Stimulated activated CD4-positive, alpha-beta T cell treated with anti-CD3 and anti-CD28 coated beads, Interleukin-1b, Interleukin-23, amount 100 ng/mL, for 48 hours (primary cell): ENCODE results near the gene PC.
"Not testable (repeated sequence)": the region's sequence is repeated elsewhere in the genome, so short reads cannot be mapped to it uniquely, and the experiment has no call there.

Source experiments
- DNase-seq: peaks from one replicate; pipeline ENCODE4 v3.0.0-alpha.2; 2020

PC gene

GRCh38 chr11:66979336-66979980, 21.3 kb upstream of the PC start:
- DNase-seq: no peak

- no peak for DNase-seq
Observed at GRCh38 chr11:66978717-66979116, 20.5 kb upstream of the PC start.

GRCh38 chr11:66978229-66978628, 20.0 kb upstream of the PC start:
- DNase-seq: no peak

GRCh38 chr11:66976925-66977324, 18.7 kb upstream of the PC start:
- no peak for DNase-seq

GRCh38 chr11:66976028-66976467, 17.9 kb upstream of the PC start:
- DNase-seq: peak; percentile 40

GRCh38 chr11:66975405-66976027, 17.3 kb upstream of the PC start:
- no peak for DNase-seq

- no peak for DNase-seq
Observed at GRCh38 chr11:66974724-66975404, 16.7 kb upstream of the PC start, which contains the start of gene C11orf86. C11orf86 (plus strand) TSS chr11:66975304; CDS start chr11:66975363, 59 bp downstream.

- DNase-seq: no peak
Observed at GRCh38 chr11:66973956-66974580, 15.9 kb upstream of the PC start.

GRCh38 chr11:66971488-66971887, 13.3 kb upstream of the PC start:
- DNase-seq: no peak

GRCh38 chr11:66970807-66971442, 12.7 kb upstream of the PC start:
- DNase-seq: peak; percentile 51

GRCh38 chr11:66970371-66970806, 12.2 kb upstream of the PC start:
- no peak for DNase-seq

GRCh38 chr11:66969584-66970225, 11.5 kb upstream of the PC start:
- DNase-seq: no peak

GRCh38 chr11:66967670-66968425, 9.7 kb upstream of the PC start:
- DNase-seq: no peak

GRCh38 chr11:66966351-66966750, 8.2 kb upstream of the PC start:
- no peak for DNase-seq

GRCh38 chr11:66964495-66964894, 6.3 kb upstream of the PC start:
- DNase-seq: no peak

GRCh38 chr11:66962801-66963200, 4.6 kb upstream of the PC start:
- DNase-seq: no peak

GRCh38 chr11:66962247-66962646, 4.1 kb upstream of the PC start:
- DNase-seq: no peak

GRCh38 chr11:66961691-66962213, 3.6 kb upstream of the PC start:
- not testable (repeated sequence) for DNase-seq

GRCh38 chr11:66958956-66959274, 732 bp upstream of the PC start:
- peak; percentile 15 for DNase-seq

- no peak for DNase-seq
Observed at GRCh38 chr11:66957971-66958231, 282 bp downstream of the PC start.

GRCh38 chr11:66956689-66957290, 1.4 kb downstream of the PC start:
- no peak for DNase-seq
